Measurements from ENCODE around the gene ALPL. TPM values are rescaled to one million over a fixed set of nuclear protein-coding genes. Genes with fewer than 3 reads are reported as not detected.

ALPL gene
- polyA plus RNA-seq, 3 donors = not detected

DNA sequence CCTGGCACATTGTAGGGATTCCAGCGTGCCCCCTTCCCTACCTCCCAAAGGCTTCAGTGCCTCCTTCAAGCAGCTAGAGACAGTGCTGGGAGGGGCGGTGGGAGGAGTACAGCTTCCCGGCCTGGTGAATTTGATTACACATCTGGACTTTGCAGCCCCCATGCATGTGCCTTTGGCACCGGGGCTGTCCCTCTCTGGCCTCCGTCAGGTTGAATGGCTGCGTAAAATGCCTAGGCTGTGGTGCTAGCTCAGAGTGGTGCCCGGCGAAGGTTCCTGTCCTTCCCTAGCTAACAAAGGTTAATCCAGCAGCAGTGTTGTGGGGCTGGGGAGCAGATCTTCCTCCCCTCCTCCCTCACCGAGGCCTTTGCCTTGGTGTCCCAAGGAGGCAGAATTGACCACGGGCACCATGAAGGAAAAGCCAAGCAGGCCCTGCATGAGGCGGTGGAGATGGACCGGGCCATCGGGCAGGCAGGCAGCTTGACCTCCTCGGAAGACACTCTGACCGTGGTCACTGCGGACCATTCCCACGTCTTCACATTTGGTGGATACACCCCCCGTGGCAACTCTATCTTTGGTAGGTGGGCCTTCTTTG is 66.2 kb downstream of the ALPL start:
- Histone ChIP-seq H3K4me3 (replicated peaks in 1 of 3; ENCODE audit: low read depth in 2 of 3, low read length in 3 of 3) (no peak overlapping the region), H3K4me1 (ENCODE audit: control insufficient read depth in 1 of 2, insufficient read depth in 2 of 2, low read length in 2 of 2) (no peaks in the 10 kb centered on the region), H4K20me1 (ENCODE audit: insufficient read depth, low read length) (no peaks in the 10 kb centered on the region), H3K27ac (ENCODE audit: low read depth in 1 of 2, low read length in 2 of 2) (no peak overlapping the region), H2AFZ (ENCODE audit: insufficient read depth, low read depth, low read length, poor library complexity, severe bottlenecking) (no peak overlapping the region), H3K79me2 (ENCODE audit: insufficient read depth, low read length) (no peaks in the 10 kb centered on the region), H3K4me2 (replicated peaks; ENCODE audit: extremely low read depth, low read length, poor library complexity, severe bottlenecking) (no peak overlapping the region), H3K36me3 (replicated peaks in 1 of 2; ENCODE audit: control insufficient read depth in 1 of 2, insufficient read depth in 2 of 2, low read length in 2 of 2) (no peaks in the 10 kb centered on the region), H3K9me3 (replicated peaks in 1 of 2; ENCODE audit: control insufficient read depth in 1 of 2, insufficient read depth in 1 of 2, low read length in 2 of 2) (no peaks in the 10 kb centered on the region), H3K27me3 (ENCODE audit: control insufficient read depth in 2 of 2, insufficient read depth in 2 of 2, low read length in 2 of 2) (peaks cover 0 to 21% of the 10 kb centered on the region in 2 donors), H3K9ac (ENCODE audit: insufficient read depth, low read length, poor library complexity, severe bottlenecking) (no peak overlapping the region)
- H3K4me1 Mint-ChIP-seq = no peaks in the 10 kb centered on the region
- 95% methylated on average over 14 of the region's 18 CpGs for WGBS (ENCODE audit: insufficient coverage)
- H3K27ac Mint-ChIP-seq = no peak overlapping the region
- H3K27me3 Mint-ChIP-seq (ENCODE audit: low read depth in 3 of 3) = peaks cover 27 to 36% (median 33%) of the 10 kb centered on the region in 3 donors
- H3K9me3 Mint-ChIP-seq = peaks cover 0 to 4% (median 2%) of the 10 kb centered on the region in 7 donors
- TF ChIP-seq, protein P1, sequence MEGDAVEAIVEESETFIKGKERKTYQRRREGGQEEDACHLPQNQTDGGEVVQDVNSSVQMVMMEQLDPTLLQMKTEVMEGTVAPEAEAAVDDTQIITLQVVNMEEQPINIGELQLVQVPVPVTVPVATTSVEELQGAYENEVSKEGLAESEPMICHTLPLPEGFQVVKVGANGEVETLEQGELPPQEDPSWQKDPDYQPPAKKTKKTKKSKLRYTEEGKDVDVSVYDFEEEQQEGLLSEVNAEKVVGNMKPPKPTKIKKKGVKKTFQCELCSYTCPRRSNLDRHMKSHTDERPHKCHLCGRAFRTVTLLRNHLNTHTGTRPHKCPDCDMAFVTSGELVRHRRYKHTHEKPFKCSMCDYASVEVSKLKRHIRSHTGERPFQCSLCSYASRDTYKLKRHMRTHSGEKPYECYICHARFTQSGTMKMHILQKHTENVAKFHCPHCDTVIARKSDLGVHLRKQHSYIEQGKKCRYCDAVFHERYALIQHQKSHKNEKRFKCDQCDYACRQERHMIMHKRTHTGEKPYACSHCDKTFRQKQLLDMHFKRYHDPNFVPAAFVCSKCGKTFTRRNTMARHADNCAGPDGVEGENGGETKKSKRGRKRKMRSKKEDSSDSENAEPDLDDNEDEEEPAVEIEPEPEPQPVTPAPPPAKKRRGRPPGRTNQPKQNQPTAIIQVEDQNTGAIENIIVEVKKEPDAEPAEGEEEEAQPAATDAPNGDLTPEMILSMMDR (IDR thresholded peaks at IDR 0.05) = no peak
- no peaks in the 10 kb centered on the region for H3K36me3 Mint-ChIP-seq
- no peak for DNase-seq
- H3K4me3 Mint-ChIP-seq = no peak overlapping the region
- intact Hi-C loops (cut with micrococcal nuclease) = no loop called here

GRCh38 chr1:21576031-21576797 is 67.0 kb downstream of the ALPL start:
- no peaks in the 10 kb centered on the region for H3K4me1 Mint-ChIP-seq
- WGBS (ENCODE audit: insufficient coverage) = 94% methylated on average over 7 of the region's 7 CpGs
- peak overlapping the region in 1 of 2 donors; percentile 47 for H3K4me3 Mint-ChIP-seq
- Histone ChIP-seq H3K27ac (ENCODE audit: low read depth in 1 of 2, low read length in 2 of 2) (no peak overlapping the region), H3K9me3 (replicated peaks in 1 of 2; ENCODE audit: control insufficient read depth in 1 of 2, insufficient read depth in 1 of 2, low read length in 2 of 2) (no peaks in the 10 kb centered on the region), H4K20me1 (ENCODE audit: insufficient read depth, low read length) (no peaks in the 10 kb centered on the region), H2AFZ (ENCODE audit: insufficient read depth, low read depth, low read length, poor library complexity, severe bottlenecking) (no peak overlapping the region), H3K9ac (ENCODE audit: insufficient read depth, low read length, poor library complexity, severe bottlenecking) (no peak overlapping the region), H3K4me1 (ENCODE audit: control insufficient read depth in 1 of 2, insufficient read depth in 2 of 2, low read length in 2 of 2) (no peaks in the 10 kb centered on the region), H3K27me3 (ENCODE audit: control insufficient read depth in 2 of 2, insufficient read depth in 2 of 2, low read length in 2 of 2) (peaks cover 0 to 21% of the 10 kb centered on the region in 2 donors), H3K79me2 (ENCODE audit: insufficient read depth, low read length) (no peaks in the 10 kb centered on the region), H3K4me3 (replicated peaks in 1 of 3; ENCODE audit: low read depth in 2 of 3, low read length in 3 of 3) (no peak overlapping the region), H3K36me3 (replicated peaks in 1 of 2; ENCODE audit: control insufficient read depth in 1 of 2, insufficient read depth in 2 of 2, low read length in 2 of 2) (no peaks in the 10 kb centered on the region), H3K4me2 (replicated peaks; ENCODE audit: extremely low read depth, low read length, poor library complexity, severe bottlenecking) (no peak overlapping the region)
- intact Hi-C loops (cut with micrococcal nuclease) = no loop called here
- no peak for DNase-seq
- H3K27me3 Mint-ChIP-seq (ENCODE audit: low read depth in 3 of 3) = peaks cover 27 to 38% (median 33%) of the 10 kb centered on the region in 3 donors
- H3K27ac Mint-ChIP-seq = peak overlapping the region in 1 of 7 donors; percentile 35
- TF ChIP-seq, protein P1 (IDR thresholded peaks at IDR 0.05) = no peak
- no peaks in the 10 kb centered on the region for H3K36me3 Mint-ChIP-seq
- peaks cover 0 to 4% (median 2%) of the 10 kb centered on the region in 7 donors for H3K9me3 Mint-ChIP-seq
